Midbrain (tissue), 1 donor: Measurements from ENCODE around the gene AK6.
"Not testable (repeated sequence)": the region's sequence is repeated elsewhere in the genome, so short reads cannot be mapped to it uniquely, and the experiment has no call there.

ENCODE experiments used
- DNase-seq: peaks from one replicate; lab custom pipeline; 2025; lab: John Stamatoyannopoulos, UW

The AK6 gene

DNA sequence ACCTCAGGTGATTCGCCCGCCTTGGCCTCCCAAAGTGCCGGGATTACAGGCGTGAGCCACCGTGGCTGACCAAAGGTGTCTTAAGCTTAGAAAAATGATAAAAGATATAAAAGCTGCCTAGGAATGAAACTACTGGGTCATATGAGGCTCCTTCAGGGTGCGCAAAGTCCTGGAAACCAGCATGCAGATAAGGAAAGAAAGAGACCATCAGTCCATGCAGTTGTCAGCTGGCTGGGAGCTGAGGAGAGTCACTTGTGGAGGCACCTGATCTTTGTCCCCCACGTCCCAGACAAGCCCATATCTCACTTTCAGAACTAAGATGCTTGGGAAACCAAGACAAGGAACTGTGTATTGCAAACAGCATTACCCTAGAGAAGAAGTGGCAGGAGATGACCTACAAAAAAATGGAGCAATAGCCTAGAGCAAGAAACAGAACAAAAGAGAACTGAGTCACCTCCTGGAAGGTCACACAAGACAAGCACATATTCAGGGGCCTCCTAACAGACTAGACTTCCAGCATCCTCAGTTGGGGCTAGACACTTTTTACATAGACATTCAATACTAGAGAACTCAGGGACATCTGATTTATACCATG, 33.9 kb downstream of the AK6 start:
- DNase-seq = no peak

DNA sequence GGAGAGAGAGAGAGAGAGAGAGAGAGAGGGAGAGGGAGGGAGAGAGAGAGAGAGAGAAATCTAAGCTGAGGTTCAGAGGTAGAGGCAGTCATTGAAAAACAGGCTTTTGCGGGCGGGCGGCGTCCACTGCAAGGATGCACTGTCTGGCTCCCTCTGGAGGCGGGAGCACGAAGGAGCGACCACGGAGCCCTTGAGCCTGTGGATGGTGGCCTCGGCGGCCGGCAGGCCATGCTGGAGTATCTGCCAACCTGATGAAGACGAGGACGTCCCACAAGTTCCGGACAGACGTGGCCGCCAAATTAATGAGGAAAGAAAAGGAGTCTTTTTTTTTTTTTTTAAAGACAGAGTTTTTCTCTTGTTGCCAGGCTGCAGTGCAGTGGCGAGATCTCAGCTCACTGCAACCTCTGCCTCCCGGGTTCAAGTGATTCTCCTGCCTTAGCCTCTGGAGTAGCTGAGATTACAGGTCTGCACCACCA, 34.5 kb downstream of the AK6 start:
- peak; percentile 76 for DNase-seq

DNA sequence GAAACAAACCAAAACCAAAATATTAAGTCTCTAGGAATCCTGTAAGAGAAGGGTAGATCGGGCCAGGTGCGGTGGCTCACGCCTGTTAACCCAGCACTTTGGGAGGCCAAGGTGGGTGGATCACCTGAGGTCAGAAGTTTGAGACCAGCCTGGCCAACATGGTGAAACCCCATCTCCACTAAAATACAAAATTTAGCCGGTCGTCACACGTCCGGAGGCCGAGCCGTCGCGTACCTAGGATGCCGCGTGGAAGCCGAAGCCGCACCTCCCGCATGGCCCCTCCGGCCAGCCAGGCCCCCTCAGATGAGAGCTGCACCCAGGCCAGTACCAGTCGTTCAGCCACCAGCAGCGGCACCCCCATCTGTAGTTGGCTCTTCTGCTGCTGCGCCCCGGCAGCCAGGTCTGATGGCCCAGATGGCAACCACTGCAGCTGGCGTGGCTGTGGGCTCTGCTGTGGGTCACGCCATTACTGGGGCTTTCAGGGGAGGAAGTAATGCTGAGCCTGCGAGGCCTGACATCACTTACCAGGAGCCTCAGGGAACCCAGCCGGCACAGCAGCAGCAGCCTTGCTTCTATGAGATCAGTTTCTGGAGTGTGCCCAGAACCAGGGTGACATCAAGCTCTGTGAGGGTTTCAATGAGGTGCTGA, 35.5 kb downstream of the AK6 start:
- DNase-seq = not testable (repeated sequence)

DNA sequence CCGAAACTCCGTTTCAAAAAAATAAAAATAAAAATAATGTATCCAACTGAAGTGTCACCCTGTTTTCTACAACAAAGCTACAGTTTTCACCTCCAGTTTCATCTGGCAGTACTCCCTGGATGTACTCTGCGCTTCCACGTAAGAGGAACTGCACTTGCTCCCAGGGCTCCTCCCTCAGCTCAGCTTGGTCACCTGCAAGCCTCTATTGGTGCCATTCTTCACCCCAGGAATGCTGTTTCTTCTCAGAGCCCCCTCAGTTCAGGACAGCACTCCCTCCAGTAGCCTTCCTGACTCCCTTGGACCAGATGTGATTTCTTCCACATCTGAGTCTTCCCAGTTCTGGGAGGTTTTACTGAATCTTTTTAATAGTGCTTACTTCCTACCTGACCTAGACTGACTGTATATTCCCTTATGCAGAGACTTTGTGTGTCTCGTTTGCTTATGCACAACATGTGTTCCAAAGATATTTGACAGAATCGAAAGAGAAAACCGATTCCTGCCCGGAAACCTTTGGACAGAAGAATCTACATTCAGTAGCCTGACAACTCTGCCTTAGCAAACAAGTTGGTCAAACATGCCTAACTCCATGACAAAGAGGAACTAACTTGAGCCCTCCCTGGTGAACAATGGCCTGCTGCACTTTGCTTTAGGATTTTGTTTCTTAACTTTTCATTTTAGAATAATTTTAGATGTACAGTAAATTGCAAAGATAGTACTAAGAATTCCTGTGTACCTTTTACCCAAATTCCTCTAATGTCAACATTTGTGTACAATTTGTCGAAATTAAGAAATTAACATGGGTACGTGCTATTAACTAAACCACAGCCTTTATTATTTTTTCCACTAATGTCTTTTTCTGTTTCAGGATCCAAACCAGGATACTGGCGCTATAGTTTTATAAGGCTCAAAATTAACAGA, 37.5 kb downstream of the AK6 start:
- no peak for DNase-seq

DNA sequence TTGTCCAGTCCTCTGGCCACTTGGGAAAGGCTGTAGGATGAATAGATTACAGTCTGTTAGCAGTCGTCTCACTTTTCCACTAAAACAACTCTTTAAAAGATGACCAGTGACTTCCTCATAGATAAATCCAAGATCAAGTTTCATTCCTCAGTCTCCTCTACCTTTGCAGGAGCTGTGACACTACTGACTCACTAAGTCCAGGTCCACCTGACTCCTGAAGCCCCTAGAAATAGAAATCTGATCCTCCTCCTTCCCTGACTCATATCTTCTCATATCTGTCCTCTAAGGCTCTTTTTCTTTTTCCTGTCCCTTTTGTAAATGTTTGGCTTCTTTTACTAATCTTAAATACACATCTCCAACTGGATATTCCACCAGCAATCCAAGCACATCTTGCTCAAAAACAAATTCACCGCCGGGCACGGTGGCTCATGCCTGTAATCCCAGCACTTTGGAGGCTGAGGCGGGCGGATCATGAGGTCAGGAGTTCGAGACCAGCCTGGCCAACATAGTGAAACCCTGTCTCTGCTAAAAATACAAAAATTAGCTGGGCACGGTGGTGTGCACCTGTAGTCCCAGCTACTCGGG, 39.3 kb downstream of the AK6 start:
- DNase-seq = no peak

DNA sequence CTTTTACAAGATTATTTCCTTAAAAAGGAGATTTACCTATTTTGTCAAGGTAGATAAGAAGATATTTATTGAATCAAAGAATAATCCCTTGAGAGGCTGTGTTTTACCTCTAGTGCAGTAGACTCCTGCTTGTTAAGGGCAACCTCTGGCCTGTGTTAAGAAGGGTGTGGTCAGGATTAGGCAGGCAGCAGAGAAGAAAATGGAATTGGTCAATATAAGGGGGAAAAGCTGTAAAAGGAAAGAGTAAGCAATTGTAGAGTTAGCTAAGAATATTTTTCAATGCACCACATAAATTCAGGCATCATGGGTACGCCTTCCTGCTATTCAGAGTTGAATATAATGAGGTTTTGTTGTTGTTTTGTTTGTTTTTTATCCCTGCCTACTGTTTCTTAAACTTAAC, 43.0 kb downstream of the AK6 start:
- no peak for DNase-seq

DNA sequence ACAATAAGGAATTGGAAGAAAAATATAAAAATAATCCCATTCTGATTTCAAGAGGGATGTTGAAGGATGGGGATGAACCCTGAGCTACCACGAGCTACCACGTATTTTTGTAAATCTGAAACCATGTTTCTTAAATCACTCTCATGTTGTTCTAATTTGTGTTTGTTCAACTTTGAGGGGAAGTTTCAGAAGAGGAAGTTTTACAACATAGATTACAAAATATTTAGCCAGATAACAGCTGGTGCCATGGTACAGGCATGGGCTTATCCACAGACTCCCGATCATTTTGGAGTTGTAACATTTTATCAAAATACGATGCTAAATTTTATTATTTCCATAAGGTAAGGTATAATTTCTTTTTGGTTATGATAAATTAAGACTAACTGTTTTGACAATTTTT, 51.9 kb downstream of the AK6 start:
- no peak for DNase-seq

DNA sequence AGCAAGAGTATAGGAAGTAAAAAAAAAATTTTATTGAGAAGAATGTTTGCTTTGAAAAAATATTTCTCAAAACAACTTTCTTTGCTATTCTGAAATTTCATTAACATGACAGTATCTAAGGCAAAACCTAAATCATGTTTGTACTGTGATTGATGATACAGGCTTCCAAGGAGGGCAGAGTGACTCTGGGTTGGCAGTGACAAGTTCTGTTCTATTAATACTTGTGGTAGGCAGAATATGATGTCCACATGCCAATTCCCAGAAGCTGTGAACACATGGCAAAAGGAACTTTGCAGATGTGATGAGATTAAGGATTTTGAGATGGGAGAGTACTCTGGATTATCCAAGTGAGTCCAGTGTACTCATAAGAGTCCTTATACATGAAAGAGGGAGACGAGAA, 53.3 kb downstream of the AK6 start:
- no peak for DNase-seq

DNA sequence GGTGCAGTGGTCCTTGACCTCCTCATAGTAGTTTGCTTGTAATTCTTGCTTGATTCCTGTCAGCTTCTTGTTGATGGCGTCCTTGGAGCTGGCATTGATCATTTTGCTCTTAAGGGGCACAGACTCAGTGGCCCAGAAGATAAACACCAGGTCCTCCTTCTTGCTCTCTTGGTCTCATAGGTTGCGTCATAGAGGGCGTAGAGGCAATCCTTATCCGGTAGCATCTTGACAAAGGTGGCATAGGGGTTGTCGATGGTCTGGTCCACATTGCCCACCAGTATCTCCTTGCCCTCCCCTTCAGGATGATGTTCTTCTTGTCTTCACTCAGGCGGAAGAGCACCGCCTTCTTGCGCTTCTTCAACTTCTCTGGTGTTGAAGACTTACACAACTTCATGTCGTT, 55.9 kb downstream of the AK6 start:
- DNase-seq = no peak

DNA sequence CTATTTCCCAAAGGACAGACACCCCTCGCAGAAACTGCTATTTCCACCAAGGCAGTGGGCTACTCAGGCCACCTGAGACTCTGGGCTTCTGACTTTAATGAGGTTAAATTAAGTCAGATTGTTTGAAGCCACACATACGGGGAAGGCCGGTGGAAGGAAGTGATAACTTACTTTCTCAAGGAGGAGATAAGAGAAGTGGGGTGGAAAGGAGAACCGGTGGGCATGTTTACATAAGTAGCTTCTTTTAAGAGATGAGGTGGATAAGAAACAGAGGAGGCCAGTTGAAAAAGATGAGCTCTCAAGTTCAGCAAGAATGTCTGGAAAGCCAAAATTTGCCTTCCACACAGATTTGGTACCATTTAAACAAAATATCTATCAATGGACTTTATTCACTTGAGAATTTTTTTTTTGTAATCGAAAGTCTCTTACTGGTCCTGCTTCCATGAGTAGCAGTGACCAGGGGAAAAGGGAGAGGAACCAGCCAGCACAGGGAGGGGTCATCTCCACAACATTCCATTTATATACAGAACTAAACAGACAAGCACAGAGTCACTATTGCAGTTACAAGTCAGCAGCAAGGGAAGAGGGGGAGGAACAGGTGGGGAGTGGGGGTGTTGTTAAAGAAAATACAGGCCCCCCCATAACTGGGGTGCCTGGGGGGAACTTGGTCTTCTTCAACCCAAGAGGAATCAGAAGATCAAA, 56.7 kb downstream of the AK6 start:
- no peak for DNase-seq

DNA sequence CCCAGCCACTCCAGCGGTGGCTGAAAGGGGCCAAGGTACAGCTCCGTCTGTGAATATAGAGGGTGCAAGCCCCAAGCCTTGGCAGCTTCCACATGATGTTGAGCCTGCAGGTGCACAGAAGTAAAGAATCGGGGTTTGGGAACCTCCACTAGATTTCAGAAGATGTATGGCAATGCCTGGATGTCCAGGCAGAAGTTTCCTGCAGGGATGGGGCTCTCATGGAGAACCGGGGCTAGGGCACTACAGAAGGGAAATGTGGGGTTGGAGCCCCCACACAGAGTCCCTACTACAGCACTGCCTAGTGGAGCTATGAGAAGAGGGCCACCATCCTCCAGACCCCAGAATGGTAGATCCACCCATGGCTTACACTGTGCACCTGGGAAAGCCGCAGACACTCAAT, 59.9 kb downstream of the AK6 start:
- DNase-seq = no peak

DNA sequence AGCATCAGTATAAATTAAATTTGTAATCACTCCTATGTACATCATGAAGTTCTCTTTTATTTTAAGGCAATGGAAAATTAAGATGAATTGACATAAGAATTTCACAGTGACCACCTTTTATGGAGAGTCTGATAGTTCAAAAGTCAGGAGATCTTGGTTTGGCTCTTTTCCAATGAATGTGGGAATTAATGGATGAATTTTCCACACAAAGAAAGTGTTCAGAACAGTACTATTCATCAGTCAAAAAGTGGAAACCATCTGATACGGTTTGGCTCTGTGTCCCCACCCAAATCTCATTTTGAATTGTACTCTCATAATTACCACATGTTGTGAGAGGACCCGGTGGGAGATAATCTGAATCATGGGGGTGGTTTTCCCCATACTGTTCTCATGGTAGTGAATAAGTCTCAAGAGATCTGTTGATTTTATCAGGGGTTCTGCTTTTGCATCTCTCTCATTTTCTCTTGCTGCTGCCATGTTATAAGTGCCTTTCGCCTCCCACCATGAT, 61.2 kb downstream of the AK6 start:
- DNase-seq = no peak

DNA sequence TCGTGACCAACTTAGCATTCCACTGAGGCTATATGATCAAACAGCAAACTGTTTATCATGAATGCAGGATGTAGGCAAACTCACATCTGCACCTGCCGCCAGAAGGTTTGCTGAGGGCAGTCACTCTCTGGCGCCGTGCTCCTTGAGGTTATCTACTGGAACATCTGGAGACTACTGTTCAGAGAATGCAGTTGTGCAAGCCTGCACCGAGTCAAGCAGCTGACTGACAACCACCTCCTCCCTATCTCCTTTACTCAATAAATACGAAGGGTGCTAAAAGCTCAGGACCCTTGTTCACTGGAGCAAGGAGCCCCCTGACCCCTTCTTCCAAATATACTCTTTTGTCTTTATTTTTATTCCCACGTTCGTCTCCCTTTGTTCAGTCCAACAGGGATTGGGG, 63.8 kb downstream of the AK6 start:
- no peak for DNase-seq
